ENCODE data around the gene PTGES3L. TPM values are rescaled to one million over a fixed set of nuclear protein-coding genes. Genes with fewer than 3 reads are reported as not detected.
A peak's percentile ranks its signal among the peaks of the same experiment; 100 is the strongest.
"Not testable (repeated sequence)": the region's sequence is repeated elsewhere in the genome, so short reads cannot be mapped to it uniquely, and the experiment has no call there.

Gene PTGES3L
- total RNA-seq, 2 experiments from 2014 or later = 2.2 to 2.8 TPM

DNA sequence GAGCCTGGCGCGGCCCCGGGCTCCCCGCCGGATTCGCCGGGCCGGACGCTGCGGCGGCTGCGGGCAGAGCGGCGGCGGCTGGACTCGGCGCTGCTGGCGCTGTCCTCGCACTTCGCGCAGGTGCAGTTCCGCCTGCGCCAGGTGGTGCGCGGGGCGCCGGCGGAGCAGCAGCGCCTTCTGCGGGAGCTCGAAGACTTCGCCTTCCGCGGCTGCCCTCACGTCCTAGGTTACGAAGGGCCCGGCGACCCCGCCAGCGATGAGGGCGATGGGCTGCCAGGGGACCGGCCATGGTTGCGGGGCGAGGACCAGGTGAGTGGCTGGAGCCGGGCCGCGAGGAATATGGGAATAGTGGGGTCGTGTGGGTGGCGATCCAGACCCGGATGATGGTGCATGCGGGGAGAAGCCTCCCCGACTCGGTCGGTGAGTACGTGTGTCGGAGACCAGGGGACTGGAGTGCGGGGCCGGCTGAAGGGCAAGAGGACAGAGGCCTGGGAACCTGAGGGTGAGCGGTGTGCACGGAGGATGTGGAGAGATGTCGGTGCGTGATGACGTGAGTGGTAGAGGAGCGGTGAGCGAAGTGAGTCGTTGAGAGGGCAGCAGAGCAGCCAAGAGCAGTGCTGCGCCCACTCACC, 1.0 kb upstream of the PTGES3L start:
- Mint-ChIP-seq H3K27me3 (no peaks in the 10 kb centered on the region), H3K27ac (peak overlapping the region; percentile 99), H3K4me1 (ENCODE audit: low read depth) (peaks cover 28% of the 10 kb centered on the region), H3K4me3 (peak overlapping the region; percentile 96), H3K36me3 (ENCODE audit: low read depth) (peaks cover 29% of the 10 kb centered on the region), H3K9me3 (no peaks in the 10 kb centered on the region)
- TF ChIP-seq CTCF (IDR thresholded peaks at IDR 0.05) = no peak
- ChIA-PET POLR2A (interaction anchor here (1.4 kb wide), 2 partner anchors 17 kb away, joined by 4 to 14 read pairs; partner anchors contain the start of genes AARSD1 and RPL27), CTCF (no interaction called here)
- DNase-seq (peak; percentile 91), ATAC-seq (peak; percentile 86)
- intact Hi-C loops (cut with micrococcal nuclease) = no loop called here

DNA sequence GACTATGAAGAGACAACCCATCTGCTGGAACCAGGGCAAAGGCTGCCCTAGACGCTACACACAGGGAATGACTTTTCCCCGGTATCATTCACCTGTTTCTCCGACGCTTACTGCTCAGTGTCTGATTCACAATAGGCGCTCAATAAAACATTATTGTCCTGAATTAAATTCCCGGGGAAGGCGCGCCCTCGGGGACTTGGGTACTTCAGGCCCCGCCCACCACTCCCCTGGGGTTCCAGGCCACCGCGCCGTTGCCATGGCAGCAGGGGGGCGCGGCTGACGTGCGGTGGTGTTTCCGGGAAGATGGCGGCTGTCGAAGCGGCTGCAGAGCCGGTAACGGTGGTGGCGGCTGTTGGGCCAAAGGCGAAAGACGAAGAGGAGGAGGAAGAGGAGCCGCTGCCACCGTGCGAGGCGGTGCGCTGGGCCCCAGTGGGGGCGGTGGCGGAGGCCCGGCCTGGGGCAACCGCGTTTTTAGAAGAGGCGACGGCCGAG, 440 bp upstream of the PTGES3L start, which contains the start of gene RUNDC1:
RUNDC1 (plus strand) TSS at position 292 of the 492 bp plus-strand sequence; CDS start at position 304, 12 bp downstream.
- H3K36me3 Mint-ChIP-seq (ENCODE audit: low read depth) = peaks cover 25% of the 10 kb centered on the region
- peak within 1 kb of the TSS; percentile 99 for H3K27ac Mint-ChIP-seq
- TF ChIP-seq CTCF (IDR thresholded peaks at IDR 0.05) = no peak
- ChIA-PET POLR2A (interaction anchor here (0.6 to 1.4 kb wide), 4 partner anchors 16 to 26 kb away, joined by 3 to 14 read pairs (median 4); partner anchors contain the start of genes AARSD1 and RPL27), CTCF (no interaction called here)
- DNase-seq = peak; percentile 94
- no peaks in the 10 kb centered on the region for H3K27me3 Mint-ChIP-seq
- H3K9me3 Mint-ChIP-seq = no peaks in the 10 kb centered on the region
- peak; percentile 82 for ATAC-seq
- H3K4me3 Mint-ChIP-seq = peak within 1 kb of the TSS; percentile 96
- H3K4me1 Mint-ChIP-seq (ENCODE audit: low read depth) = peaks cover 30% of the 10 kb centered on the region
- intact Hi-C loops (cut with micrococcal nuclease) = no loop called here

- H3K4me3 Mint-ChIP-seq; ATAC-seq; CTCF ChIA-PET; intact Hi-C loops (cut with micrococcal nuclease); H3K27ac Mint-ChIP-seq; H3K27me3 Mint-ChIP-seq; DNase-seq; H3K9me3 Mint-ChIP-seq; H3K36me3 Mint-ChIP-seq (ENCODE audit: low read depth): not testable (repeated sequence)
- POLR2A ChIA-PET = interaction anchor here (2.5 kb wide), 1 partner anchor 22 kb away, joined by 6 read pairs; the partner anchor contains the start of gene RPL27
- H3K4me1 Mint-ChIP-seq (ENCODE audit: low read depth) = peaks cover 12% of the 10 kb centered on the region
Measured at GRCh38 chr17:42975701-42976100, 4.2 kb downstream of the PTGES3L start.

DNA sequence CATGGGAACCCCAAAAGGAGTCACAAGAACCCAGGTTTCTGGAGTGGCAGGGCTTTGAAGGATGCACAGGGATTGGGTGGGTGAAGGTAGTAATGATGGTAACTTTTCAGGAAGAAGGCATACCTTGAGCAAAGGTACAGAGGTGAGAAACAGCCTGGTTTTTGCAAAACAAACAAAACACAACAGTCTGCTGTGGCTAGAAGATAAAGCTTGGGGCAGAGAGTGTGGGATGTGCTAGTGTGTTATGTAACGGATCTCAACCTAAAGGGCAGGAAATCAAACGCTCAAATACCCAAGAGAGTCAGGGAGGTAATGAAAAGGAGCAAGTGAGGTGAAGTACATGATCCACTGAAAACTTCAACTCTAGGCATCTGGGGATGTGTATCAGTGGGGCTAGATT, 4.6 kb downstream of the PTGES3L start:
- no peaks in the 10 kb centered on the region for H3K9me3 Mint-ChIP-seq
- POLR2A ChIA-PET = interaction anchor here (2.5 kb wide), 1 partner anchor 23 kb away, joined by 6 read pairs; the partner anchor contains the start of gene RPL27
- no peaks in the 10 kb centered on the region for H3K27me3 Mint-ChIP-seq
- CTCF ChIA-PET = interaction anchor here (0.7 kb wide), 1 partner anchor 21 kb away, joined by 3 read pairs; no protein-coding TSS in a partner anchor
- intact Hi-C loops (cut with micrococcal nuclease) = no loop called here
- H3K27ac Mint-ChIP-seq = no peak overlapping the region
- H3K36me3 Mint-ChIP-seq (ENCODE audit: low read depth) = no peaks in the 10 kb centered on the region
- no peak overlapping the region for H3K4me3 Mint-ChIP-seq
- TF ChIP-seq CTCF (IDR thresholded peaks at IDR 0.05) = no peak
- H3K4me1 Mint-ChIP-seq (ENCODE audit: low read depth) = peaks cover 12% of the 10 kb centered on the region
- peak; percentile 2 for ATAC-seq
- no peak for DNase-seq

DNA sequence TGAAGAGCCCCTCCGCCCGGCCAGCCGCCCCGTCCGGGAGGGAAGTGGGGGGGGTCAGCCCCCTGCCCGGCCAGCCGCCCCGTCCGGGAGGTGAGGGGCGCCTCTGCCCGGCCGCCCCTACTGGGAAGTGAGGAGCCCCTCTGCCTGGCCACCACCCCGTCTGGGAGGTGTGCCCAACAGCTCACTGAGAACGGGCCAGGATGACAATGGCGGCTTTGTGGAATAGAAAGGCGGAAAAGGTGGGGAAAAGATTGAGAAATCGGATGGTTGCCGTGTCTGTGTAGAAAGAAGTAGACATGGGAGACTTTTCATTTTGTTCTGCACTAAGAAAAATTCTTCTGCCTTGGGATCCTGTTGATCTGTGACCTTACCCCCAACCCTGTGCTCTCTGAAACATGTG, 6.6 kb downstream of the PTGES3L start:
- CTCF ChIA-PET; H3K9me3 Mint-ChIP-seq; DNase-seq; intact Hi-C loops (cut with micrococcal nuclease); ATAC-seq; H3K27me3 Mint-ChIP-seq; H3K36me3 Mint-ChIP-seq (ENCODE audit: low read depth); H3K4me1 Mint-ChIP-seq (ENCODE audit: low read depth); POLR2A ChIA-PET; H3K27ac Mint-ChIP-seq; H3K4me3 Mint-ChIP-seq: not testable (repeated sequence)

- no peaks in the 10 kb centered on the region for H3K9me3 Mint-ChIP-seq
- ChIA-PET POLR2A (no interaction called here), CTCF (no interaction called here)
- H3K4me1 Mint-ChIP-seq (ENCODE audit: low read depth) = peaks cover 6% of the 10 kb centered on the region
- no peak overlapping the region for H3K27ac Mint-ChIP-seq
- no peaks in the 10 kb centered on the region for H3K27me3 Mint-ChIP-seq
- DNase-seq (no peak), ATAC-seq (no peak)
- no peaks in the 10 kb centered on the region for H3K36me3 Mint-ChIP-seq (ENCODE audit: low read depth)
- H3K4me3 Mint-ChIP-seq = no peak overlapping the region
- intact Hi-C loops (cut with micrococcal nuclease) = no loop called here
- no peak for TF ChIP-seq CTCF (IDR thresholded peaks at IDR 0.05)
Measured at GRCh38 chr17:42971589-42971988, 8.3 kb downstream of the PTGES3L start.
